ENCODE data around the gene ZC3H15.
"Not testable (repeated sequence)": the region's sequence is repeated elsewhere in the genome, so short reads cannot be mapped to it uniquely, and the experiment has no call there.

The ZC3H15 gene

GRCh38 chr2:186496401-186496800, 10.3 kb downstream of the ZC3H15 start:
- no peak for DNase-seq

GRCh38 chr2:186497928-186498327, 11.9 kb downstream of the ZC3H15 start:
- no peak for DNase-seq

DNA sequence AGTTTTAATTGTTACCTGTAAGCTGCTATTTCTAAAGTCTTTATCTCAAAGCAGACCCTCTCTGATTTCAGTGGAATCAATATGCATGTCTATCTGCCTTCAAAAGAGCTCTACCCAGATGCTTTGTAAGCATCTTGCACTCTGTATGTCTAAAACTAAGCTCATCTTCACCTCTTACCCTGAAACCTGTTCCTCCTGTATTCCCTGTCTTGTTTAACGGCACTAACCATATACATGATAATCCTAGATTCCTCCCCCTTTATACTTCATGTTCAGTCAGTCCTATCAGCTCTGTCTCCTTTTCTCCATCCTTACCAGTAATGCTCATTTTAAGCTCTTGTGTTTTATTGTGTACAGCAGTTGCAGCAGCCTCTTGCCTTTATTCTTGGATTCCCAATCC, 12.8 kb downstream of the ZC3H15 start:
- no peak for DNase-seq

DNA sequence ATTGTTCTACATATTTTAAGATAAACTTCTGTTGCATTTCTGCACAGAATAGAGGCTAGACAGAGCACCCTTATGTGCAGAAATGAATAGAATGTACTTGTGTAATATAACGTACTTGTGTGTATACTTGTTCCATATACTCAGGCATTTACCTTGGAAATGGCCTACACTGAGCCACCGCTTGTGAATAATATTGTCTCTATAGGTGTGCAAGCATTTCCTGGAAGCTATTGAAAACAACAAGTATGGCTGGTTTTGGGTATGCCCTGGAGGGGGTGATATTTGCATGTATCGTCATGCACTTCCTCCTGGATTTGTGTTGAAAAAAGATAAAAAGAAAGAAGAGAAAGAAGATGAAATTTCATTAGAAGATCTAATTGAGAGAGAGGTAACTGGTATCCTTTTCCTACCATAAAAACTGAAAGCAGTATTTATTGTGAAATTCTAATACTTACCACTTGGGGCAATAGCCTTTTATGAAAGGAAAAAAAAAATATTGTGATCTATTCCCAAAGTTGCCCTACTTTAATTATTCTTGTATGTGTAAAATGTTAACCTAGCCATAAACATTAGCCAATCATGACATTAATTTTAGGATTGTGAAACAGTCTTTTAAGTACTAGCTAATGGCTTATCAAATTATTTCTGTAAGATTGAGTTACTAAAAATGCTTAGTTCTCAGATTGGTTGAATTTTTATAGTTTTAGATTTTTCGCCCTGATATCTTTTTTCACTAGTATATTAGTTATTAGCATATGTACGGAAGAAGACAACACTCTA, 18.0 kb downstream of the ZC3H15 start:
- no peak for DNase-seq

GRCh38 chr2:186508263-186508662, 22.2 kb downstream of the ZC3H15 start:
- DNase-seq = no peak

DNA sequence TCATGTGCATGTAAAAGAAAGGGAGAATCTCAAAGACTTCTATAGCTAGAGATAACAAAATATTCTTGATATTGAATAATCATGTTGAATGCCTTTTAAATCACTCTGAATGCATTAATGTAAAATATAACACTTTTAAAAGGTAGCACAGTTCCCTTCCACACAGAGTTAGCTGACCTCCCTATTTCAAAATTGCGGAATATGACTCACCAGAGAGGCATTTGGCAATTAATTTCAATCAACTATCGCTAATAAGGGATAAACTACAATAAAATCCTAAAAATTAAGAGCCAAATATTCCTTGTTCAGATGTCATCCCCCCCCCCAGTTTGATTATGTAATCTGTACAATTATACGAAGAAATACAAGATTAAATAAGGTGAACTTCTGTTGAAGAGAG, 29.3 kb downstream of the ZC3H15 start:
- DNase-seq = no peak

- no peak for DNase-seq
These were observed 30.3 kb downstream of the ZC3H15 start for GRCh38 chr2:186516396-186516795.

DNA sequence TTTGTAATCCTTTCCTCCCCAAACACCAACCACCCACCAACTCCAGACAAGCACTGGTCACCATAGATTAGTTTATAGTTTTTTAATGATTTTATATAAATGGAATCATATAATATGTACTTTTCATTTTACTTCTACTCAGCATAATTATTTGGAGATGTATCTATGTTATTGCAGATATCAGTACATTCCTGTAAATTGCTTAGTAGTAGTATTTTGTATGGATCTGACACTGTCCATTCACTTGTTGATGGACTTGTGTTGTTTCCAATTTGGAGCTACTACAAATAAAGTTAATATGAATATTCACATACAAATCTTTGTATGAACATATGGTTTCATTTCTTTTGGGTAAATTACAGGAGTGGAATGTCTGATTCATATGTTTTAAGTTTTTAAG, 31.0 kb downstream of the ZC3H15 start:
- DNase-seq = no peak

DNA sequence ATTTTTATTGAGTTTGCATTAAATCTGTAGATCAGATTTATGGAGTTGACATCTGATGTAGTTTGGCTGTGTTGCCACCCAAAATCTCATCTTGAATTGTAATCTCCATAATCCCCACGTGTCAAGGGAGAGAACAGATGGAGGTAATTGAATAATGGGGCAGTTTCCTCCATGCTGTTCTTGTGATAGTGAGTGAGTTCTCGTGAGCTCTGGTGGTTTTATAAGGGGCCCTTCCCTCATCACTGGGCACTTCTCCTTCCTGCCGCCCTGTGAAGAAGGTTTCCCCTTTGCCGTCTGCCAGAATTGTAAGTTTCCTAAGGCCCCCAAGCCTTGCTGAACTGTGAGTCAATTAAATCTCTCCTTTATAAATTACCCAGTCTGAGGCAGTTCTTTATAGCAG, 32.2 kb downstream of the ZC3H15 start:
- no peak for DNase-seq

GRCh38 chr2:186518945-186519344, 32.9 kb downstream of the ZC3H15 start:
- DNase-seq = no peak

GRCh38 chr2:186521570-186522153, 35.6 kb downstream of the ZC3H15 start:
- not testable (repeated sequence) for DNase-seq

DNA sequence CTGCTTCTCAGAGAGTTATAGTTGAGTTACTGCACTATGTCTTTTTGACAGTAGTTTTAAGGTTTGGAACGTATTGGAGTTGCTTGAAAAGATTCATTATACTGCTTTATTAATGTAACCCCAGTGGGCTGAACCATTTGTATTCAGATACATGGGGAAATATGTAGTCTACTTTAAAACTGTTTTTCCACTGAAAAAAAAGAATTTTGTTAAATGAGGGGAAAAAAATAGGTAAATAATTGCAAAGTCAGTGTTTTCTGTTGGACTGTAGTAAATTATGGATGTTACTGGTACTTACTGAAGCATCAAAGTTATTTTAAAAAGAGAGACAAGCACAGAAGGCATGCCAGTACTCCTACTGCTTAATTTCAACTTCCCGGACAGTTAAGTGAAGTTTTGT, 36.4 kb downstream of the ZC3H15 start:
- no peak for DNase-seq

DNA sequence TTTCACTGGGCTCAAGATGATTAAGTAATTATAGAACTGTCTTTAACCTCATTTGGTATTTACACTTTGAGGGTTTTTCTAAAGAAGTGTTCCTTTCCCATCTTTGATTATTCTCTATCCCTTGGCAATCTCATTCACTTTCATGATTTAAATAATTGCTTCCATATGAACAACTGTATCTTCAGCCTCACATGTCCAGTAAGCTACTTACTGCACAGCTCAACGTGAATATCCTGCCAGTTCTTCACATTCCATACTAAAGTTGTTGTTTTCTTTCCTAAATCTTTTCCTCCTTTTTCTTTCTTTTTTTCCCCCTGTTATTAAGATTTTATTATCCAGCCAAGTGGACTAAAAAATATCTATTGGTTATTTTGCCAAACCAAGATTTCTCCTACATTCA, 37.7 kb downstream of the ZC3H15 start:
- no peak for DNase-seq

GRCh38 chr2:186526281-186526680, 40.2 kb downstream of the ZC3H15 start:
- DNase-seq = no peak

GRCh38 chr2:186530314-186530713, 44.3 kb downstream of the ZC3H15 start:
- DNase-seq = no peak

GRCh38 chr2:186531257-186531775, 45.3 kb downstream of the ZC3H15 start:
- no peak for DNase-seq

GRCh38 chr2:186532891-186533290, 46.8 kb downstream of the ZC3H15 start:
- DNase-seq = no peak

DNA sequence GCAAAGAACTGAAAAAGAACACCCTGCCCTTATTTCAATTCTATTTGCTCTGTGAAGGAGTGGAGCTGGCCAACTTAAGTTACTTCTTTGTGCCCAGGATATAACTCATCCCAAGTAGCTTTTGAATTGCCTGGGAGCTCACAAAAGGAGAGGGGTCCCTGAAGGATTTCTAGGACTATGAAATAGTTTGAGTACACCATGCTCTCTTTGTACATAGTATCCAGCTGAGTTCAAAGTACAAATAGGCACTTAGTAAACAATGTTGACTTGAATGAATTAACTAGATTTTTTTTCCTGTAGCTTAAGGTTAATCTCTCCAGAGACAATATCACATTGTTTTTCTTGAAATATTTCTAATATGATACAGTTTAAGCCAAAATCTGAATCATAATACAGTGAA, 47.7 kb downstream of the ZC3H15 start:
- no peak for DNase-seq

- DNase-seq = no peak
These were observed 48.3 kb downstream of the ZC3H15 start for GRCh38 chr2:186534406-186534805.

DNA sequence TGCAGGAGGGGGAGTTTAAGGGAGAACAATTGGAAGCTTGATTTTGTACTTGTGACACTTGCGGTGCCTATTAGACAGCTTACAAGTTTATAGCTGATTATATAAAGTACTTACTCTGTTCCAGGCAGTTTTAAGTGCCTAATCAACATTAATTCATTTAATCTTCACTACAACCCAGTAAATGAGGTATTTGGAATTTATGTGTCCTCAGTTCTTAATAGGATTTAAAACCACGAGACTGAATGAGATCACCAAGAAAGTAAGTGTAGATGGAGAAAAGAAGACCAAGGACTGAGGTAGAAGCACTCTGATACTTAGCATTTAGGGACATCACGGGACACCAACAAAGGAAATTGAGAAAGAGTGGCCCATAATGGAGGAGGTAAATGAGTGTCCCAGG, 49.8 kb downstream of the ZC3H15 start:
- DNase-seq = no peak

DNA sequence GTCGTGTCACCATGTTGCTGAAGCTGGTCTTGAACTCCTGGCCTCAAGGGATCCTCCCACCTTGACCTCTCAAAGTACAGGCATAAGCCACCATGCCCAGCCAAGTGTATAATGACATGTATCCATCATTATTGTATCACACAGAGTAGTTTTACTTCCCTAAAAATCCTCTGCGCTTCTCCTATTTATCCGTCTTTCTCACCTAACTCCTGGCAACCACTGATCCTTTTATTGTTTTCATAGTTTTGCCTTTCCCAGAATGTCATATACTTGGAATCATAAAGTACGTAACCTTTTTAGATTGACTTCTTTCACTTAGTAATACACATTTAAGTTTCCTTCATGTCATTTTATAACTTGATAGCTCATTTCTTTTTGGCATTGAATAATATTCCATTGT, 51.0 kb downstream of the ZC3H15 start:
- DNase-seq = no peak

DNA sequence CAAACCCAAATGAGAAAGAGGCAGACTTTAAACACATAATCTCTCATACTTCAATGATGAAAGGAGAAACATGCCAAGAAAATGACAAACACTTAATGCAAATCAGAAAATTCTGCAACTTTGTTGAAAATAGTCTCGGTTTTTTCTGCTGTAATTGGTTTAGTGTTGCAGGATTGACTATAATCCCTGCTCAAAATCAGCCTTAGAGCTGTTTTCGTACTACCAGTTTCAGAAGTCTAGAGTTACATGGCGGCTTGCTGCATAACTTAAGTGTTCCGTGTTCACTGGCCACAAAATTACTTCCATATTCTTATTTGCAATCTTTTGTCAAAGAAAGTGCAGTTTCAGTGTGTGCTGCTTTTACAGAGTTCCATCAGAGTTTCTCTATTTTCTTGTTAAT, 54.9 kb downstream of the ZC3H15 start:
- DNase-seq = no peak

DNA sequence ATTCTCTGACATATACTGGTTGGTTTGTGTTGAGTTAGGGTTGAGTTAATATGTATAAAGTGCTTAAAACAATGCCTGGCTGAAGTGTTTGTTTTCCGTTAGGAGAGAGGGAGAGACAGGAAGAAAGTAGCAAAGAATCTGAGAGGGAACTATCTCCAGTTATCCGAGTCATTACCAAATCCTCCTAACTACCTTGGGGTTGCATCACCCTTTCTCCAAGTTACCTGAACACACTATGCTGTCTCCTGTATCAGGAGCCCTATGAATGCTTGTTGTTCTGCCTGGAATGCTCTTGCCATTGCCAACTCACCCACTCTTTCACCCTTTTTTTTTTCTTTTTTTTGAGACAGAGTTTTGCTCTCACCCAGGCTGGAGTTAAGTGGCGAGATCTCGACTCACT, 55.9 kb downstream of the ZC3H15 start:
- no peak for DNase-seq

- DNase-seq = no peak
These were observed 57.6 kb downstream of the ZC3H15 start for GRCh38 chr2:186543561-186544131.

All from GOT3 (cell line).